Right kidney (tissue), 1 donor: ENCODE results near the gene DCHS2.
A peak's percentile ranks its signal among the peaks of the same experiment; 100 is the strongest.

Source experiments
- DNase-seq: peaks from one replicate; pipeline ENCODE4 v3.0.0-alpha.2; 2016

Gene DCHS2

DNA sequence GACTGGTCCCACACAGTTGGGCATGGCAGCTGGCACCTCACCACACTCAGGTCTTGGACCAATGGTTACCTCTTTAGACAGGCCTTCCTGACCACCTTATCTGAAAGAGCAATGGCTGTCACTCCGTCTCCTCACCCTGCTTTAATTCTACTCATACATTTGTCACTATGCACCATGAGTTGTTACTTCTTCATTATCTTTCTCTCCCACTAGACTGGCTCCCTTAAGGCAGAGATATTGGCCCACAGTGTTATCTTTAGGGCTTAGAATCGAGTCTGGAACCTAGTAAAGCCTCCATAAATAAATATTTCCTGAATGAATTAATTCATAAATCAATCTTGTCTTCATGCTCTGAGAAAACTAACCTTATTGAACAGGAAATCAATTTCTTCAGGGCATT, 46.6 kb downstream of the DCHS2 start:
- no peak for DNase-seq

DNA sequence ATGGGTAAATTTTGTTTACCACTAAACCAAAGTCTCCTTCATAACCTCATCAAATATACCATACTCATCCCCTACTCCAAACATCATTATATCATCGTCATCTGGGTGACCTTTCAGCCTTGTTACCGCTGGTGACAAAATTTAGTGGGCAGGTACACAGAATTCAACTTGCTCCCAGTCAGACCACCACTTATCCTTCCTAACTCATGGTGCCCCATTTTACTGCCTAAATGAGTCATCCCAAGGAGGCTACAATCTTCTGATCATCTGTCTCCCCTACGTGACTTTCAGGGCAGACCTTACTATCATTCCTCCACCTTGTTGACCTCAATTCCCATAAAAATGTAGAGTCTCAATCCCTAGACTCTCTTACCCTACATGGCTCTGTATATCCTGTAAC, 49.6 kb downstream of the DCHS2 start:
- DNase-seq: no peak

DNA sequence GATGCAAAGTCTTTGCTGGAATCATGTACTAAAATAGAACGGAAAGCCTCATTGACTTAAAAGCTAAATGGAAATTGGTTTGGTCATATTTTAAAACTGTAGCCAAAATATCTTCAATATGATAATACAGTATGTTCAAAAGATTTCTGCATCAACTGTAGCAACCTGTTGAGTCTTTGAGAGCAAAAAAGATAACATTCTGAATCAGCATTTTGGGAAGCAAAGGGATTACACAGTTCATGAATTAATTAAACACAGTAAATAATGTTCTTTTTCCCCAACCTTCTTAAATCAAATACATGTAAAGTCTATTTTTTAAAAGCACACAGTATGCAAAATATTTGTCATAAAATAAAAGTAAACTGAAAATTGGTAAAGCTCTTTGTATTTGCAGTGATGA, 50.5 kb downstream of the DCHS2 start:
- no peak for DNase-seq

DNA sequence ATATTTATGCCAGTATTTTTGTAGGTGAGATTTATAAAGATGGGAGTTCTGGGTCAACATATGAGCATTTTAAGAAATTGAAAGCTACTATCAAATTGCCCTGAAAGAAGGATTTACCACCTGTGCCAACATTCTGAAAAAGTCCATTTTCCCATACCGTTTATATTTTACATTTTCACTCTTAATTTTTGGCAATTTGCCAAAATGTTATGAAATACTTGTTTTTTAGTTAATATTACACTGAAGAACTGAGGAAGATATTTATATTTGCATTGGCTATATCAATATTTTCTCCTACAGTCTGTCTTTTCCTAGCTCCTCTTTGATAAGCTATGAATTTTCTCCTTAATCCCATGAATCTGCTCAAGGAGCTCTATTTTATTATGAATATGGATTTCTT, 52.4 kb downstream of the DCHS2 start:
- no peak for DNase-seq

DNA sequence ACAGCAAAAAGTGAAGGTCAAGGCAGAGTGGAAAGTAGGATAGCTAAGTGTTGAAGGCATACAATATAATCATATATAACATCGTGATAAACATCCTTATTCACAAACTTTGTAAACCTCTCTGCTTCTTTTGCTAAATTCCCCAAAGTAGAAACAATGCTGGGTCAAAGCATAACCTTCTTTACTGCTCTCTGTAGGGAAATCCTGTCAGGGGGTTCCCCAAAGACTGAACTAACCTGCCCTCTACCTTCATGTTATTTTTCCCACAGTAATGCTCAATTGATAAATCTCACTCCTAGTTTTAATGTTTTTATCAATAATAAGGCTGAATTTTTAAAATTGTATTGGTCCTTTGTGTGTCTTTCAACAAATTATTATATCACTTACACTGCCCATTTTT, 55.7 kb downstream of the DCHS2 start:
- no peak for DNase-seq

DNA sequence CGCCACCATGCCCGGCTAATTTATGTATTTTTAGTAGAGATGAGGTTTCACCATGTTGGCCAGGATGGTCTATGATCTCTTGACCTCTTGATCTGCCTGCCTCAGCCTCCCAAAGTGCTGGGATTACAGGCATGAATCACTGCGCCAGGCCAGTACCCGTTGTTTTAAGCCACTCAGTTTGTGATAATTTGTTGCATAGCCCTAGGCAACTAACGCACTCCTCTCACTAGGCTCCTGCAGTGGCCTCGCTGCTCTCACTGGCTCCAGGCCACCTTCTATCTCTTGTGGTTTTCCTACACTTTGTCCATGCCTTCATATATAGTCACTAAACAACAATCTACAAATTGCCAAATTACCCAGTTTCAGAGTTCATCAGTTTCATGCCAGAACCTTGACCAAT, 58.1 kb downstream of the DCHS2 start:
- DNase-seq: no peak

DNA sequence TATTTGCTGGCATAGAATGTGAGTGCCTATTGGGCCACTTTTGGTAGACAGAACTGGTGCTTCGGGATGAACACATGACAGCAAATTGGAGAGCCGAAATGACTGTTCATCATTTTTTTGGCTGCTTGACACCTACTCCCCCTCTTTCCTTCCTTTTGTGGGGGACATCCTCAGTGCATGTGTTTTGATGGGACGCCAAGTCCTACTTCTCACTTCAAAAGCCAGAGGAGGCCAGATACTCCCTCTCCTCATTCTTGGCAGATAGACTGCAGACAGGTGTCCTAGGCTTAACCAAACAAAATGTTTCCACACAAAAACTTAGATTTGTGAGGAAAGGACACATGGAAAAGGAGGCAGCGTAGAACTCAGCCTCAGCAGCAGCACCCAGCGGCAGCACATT, 62.4 kb downstream of the DCHS2 start:
- no peak for DNase-seq

DNA sequence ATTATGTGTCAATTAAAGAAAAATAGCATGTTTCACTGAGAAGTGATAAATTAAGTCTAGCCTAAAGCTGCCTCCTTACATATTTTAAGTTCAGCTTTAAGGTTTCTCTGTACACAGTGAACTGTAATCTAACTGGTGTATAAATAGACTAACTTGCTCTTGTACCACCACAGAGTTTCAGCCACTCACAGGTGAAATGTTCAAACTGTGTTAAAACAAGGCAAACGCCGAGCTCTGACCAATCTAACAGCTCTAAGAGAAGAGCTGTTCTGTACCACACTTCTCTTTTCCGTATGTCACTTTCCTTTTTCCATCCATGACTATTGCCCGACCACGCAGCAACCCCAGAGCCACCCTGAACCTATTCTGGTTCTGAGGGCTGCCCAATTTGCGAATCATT, 64.5 kb downstream of the DCHS2 start:
- DNase-seq: no peak

DNA sequence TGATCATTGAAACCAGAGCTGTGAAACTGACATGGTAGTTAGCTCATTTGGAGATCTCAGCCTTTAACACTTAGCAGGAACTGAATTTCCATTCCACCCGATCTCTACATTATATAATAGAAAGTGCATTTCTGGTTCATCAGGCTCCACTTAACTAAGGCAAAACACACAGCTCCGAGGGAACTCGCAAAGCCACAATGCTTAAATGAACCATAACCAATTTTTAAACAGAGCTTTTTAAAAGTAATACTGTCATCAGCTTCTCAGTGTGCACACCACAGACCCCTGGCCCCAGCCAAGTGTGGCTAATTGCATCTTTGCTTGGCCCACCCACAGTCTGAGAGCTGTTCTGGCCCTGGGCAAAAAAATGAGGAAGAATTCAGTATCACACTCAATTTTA, 66.1 kb downstream of the DCHS2 start:
- no peak for DNase-seq

DNA sequence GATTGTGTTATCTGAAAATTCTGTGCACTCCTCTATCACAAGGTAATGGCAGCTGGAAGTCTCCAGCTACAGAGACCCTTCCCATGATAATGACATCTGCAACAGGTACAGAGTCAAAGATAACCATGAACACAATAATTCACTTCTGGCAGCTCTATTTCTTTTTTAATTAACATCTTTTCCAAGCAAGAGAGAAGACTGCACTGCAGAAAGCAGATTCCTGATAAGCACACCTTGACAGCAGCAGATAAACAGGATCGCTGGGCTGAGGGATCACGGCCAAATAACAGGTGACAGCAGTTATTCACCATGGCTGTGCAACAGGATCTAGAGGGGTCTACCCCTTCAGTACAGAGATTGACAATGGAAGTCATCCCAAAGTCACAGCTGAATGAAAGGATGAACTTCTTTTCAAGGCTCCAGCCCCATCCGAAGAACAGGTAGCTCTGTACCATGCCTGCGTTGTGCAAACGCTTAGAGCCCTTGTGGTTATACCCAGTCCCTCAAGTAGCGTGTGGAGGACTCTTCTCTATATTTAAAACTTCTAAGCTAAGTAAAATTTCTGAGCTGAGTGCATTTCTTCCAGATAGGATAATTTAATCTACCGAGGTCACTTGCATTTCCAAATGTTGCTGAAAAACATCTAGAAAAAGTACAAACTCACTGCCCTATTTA, 66.7 kb downstream of the DCHS2 start:
- no peak for DNase-seq

DNA sequence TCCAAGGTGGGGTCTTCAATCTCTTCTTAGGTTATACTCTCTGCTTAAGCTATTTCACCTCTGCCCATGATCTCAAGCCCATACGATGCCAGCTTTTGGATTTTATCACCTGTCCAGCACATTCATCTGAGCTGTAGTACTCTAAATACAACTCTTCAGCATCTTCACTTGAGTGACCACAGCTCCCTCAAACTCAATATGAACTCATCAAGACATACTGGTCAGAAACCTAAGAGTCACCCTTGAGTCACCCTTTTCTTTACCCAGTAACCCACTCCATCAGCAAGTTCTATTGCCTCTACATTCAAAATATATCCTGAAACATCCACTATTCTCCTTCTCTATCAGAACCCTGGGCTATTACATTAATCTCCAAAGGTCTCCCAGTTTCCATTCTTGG, 69.4 kb downstream of the DCHS2 start:
- no peak for DNase-seq

DNA sequence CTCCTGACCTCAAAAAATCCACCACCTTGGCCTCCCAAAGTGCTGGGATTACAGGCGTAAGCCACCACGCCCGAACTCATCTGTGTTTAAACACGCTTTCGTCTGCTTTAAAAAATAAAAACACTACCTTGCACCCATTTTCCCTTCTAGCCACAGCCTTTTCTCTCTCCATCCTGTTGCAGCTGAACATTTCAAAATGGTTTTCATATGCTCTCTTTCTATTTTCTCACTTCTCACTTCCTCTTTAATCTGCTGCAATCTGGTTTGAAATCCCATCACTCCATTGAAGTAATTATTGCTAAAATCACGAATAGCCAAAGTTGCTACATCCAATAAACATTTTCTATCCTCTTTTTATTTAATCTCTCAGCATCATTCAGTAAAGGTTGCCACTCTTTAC, 70.0 kb downstream of the DCHS2 start:
- DNase-seq: no peak

DNA sequence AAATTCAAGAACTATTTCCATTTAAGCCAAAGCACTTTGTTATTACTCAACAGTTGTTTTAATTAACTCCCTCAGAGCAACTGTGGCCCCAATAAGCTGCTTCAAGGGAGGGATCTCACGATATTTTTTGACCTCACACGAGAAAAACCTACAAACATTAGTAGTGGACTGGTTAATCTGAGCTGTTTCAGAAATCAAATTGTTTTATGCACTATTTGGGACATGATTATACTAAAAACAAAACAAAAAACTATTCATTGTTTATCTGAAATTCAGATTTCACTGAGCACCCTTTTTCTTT, 74.3 kb downstream of the DCHS2 start:
- no peak for DNase-seq

DNA sequence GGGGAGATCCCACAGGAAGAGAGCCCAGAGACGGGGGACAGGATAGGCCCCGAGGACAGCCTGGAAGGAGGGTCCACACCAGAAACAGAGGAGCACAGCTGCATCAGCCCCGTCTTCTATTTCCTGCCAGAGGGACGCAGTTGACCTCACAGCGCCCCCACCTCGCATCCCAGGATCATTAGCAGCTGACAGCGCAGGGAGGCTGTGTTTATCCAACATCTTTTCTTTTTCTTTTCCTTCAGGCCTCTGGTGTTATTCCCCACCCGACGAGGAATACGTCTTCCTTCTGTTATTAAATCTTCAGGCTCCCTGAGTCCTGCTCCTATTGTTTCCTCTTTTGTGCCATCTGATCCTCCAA, 75.4 kb downstream of the DCHS2 start:
- no peak for DNase-seq

DNA sequence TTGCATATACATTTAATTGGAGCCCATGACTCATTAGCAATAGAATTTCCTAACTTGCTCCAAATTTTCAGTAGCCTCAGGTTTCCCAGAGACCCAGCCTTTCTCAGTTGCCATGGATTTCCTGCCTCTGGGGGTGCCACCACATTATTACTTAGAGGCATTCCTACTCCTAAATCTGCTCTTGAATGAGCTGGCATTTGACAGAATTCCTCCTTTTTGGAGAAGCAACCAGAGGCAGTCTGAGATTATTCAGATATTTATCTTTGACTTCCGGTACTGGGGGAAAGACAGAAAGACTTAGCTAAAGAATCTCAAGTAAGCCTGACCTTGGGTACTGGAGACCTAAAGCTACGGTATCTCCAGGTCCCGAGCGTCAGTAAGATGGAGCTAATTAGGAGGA, 76.3 kb downstream of the DCHS2 start:
- no peak for DNase-seq

DNA sequence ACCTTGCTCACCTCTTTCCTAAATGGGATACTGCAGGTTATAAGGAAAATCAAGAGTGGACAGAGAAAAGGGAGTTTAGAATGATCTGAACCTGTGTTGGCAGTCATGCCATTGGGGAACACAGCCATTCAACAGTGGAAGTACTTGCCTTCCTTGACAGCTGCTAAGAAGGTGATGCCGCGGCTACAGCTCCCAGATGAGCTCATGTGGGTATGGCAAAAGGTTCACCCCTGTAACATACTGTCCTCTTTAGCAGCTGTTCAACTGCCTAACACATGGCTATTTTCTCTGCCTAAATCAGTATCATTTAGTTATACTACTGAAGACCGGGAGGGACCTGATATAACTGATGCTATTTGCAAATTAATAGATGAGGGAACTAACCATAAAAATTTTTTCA, 76.8 kb downstream of the DCHS2 start:
- no peak for DNase-seq

DNA sequence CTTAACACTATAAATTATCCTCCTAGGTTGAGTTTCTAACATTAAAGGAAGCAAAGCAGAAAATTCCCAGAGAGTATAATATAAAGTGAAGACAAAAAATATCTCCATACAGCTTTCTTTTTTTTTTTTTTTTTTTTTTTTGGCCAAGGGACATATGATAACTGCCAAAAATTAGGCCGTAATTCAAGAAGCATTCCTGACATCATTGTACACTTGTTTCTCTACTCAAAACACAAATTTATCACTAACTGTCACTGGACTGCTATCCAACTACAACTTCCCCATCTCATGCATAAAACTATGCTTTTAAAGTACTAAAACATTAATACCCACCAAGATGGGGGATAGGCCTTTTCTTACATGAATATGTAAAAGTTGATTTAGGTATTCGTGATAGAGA, 77.2 kb downstream of the DCHS2 start:
- DNase-seq: no peak

DNA sequence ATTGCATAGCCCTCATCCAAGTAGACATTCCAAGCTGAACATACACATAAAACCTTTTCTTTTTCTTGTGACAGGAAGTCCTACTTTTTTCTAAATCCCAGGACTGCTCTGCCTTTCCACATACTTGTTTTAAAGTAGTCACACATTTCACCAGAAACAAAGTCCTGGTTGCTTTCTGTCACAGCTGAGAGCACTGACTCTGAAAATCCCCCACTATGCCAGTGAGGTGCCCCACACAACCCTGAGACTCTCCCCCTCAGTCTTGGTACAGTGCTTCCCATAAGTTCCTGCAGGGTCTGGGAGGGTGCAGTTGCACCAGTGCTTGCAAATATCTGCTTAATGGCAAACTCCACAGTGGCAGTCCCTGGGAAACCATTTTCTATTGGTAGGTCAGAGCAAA, 84.2 kb downstream of the DCHS2 start:
- peak; percentile 22 for DNase-seq

DNA sequence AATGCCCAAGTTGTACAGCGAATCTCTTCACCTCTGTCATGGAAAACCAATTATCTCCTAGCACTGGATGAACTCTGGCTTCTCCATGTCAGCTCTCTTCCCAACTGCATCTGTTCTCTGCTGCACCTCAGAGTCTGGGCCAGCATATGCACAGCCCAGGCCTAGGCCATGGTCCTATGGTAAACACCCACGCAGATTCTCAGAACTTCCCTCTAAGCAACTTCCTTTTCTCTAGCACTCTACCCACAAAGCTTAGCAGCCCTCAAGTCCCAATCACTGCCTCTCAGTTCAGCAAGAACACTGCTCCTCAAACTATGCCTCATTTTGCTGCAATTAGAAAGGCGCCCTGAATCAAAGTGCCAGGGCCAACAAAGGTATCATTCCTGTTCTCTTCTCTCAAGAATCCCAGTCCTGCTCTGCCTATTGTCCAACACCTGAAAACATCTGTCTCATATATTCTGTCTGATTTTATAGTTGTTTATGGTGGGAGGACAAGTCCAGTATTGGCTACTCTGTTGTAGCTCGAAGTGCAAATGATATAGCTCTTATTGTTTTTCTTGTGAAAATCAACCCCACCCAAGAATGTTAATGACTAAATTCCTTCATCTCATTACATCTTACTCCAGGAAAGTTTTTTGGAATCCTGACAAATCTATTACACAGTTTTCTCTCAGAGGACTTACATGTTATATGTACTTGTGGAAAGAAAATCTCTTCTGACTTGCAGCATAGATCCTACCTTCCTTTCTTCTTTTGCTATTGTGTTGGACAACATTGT, 85.4 kb downstream of the DCHS2 start:
- DNase-seq: peak; percentile 40

DNA sequence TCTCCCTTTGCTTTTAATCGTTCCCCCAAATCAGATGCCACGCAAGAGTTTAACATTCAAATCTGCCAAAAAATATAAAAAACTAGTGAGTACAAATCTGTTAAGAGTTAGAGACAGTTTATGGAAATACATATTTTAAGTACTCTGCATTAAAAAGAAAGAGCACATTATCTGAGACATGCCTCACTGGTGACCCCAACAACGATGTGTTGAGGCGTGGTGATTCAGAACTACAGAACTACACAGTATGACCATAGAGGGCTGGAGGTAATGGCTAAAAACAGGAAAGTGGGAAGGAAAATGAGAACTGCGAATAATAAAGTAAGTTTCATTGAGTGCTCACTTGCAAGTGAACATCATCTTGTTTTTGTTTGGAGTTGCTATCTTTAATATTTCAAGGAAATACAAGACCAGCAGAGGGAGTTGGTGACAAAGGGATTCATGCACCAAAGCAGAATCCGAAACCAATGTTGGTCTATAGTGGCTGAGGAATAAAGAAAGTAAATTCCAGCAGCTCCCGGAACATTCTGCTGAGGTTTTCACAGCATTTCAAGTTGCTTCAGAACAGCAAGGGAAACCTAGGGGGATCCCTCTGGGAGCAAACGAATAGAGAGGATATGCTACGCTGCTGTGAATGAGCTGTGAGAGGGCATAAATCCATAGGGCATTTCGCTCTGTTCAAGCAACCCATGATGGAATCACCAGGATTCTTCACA, 92.2 kb downstream of the DCHS2 start:
- DNase-seq: peak; percentile 57

DNA sequence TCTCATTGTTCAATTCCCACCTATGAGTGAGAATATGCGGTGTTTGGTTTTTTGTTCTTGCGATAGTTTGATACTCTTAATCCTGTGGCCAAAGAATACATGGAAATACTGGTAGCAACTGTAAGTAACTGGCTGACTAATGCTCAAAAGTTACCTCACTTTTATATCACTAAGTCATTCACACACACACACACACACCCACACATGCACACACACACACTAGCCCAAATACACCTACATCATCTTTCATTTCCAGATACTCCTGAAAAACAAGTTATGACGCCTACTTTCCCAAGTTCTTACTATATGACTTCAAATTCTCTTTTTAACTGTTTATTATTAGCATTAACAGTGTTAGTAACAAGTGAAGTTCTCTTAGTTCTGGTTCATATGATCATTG, 101.3 kb downstream of the DCHS2 start:
- DNase-seq: no peak

DNA sequence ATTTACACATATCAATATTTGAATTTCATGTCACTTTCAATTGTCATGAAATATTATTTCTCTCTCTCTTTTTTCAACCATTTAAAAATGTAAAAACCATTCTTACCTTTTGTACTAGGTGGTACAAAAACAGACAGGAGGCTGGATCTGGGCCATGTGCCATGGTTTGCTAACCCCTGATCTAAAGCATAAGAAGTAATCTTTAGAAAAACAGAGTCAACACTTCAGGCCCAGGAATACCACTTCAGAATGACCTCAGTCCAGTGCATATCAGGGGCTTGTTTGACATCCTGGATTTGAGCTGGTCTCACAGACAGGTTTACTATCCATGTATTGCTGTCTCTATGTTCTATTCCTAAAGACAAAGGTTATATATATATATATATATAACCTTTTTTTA, 102.5 kb downstream of the DCHS2 start:
- DNase-seq: no peak

DNA sequence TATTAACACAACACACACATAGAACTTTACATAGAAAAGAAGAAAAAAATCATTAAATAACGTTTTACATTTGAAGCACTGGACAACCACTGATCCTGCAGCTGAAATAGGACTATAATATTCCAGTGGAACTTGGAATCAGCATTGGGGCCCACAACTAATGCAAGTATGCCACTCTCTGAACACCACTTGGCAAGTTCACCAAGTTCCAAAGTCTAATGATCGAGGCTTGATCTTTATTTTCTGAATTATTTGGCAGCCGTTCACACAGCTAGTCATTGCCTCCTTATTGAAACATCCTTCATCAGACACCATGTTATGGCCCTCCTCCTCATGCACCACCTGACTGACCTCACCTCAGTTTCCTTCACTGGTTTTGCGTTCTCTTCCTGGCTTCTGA, 107.6 kb downstream of the DCHS2 start:
- DNase-seq: no peak

DNA sequence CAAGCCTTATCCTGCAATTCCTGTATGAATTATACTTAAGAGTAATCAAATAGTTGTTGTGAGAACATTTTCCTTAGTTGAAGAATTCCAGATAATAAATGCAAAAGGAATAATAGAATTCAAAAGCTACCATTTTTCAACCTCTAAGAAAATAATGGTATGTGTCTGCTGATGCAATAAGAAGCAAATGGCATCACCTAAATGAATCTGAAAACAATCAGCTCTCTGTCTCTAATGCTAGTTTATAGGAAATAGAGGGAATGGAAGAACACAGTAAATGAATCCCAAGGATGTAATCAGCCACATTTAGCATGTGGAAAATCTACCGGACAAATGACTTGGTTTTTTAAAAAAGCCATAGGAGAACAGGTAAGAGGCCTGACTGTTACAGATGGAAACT, 115.1 kb downstream of the DCHS2 start:
- DNase-seq: no peak
